GM12872 (cell line): ENCODE measurements around the gene ATF4.

Experiments used
- TF ChIP-seq, protein P1 (sequence below): IDR thresholded peaks from 3 replicates; pipeline ENCODE4 v1.5.1; 2011; ENCODE audit warnings: low read depth, mild to moderate bottlenecking, low read length, moderate library complexity; ENCODE audit not compliant: insufficient read depth

ATF4 gene

DNA sequence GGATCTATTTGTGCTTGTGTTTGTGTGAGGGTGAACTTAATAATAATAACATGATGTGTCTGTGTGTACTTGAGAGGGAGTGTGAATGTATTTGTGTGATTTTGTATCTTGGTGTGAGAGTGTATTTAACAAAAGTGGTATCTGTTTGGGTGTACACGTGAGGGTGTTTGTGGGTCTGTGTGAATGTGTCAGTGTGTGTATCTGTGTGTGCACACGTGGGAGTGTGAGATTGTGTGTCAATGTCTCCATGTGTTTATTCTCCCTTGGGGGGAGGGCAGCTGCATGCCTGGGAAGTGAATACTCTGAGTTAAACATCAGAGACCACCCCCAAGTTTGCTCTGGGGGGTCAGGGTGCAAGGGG, 27.2 kb downstream of the ATF4 start:
- TF ChIP-seq, protein P1, sequence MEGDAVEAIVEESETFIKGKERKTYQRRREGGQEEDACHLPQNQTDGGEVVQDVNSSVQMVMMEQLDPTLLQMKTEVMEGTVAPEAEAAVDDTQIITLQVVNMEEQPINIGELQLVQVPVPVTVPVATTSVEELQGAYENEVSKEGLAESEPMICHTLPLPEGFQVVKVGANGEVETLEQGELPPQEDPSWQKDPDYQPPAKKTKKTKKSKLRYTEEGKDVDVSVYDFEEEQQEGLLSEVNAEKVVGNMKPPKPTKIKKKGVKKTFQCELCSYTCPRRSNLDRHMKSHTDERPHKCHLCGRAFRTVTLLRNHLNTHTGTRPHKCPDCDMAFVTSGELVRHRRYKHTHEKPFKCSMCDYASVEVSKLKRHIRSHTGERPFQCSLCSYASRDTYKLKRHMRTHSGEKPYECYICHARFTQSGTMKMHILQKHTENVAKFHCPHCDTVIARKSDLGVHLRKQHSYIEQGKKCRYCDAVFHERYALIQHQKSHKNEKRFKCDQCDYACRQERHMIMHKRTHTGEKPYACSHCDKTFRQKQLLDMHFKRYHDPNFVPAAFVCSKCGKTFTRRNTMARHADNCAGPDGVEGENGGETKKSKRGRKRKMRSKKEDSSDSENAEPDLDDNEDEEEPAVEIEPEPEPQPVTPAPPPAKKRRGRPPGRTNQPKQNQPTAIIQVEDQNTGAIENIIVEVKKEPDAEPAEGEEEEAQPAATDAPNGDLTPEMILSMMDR: no peak

DNA sequence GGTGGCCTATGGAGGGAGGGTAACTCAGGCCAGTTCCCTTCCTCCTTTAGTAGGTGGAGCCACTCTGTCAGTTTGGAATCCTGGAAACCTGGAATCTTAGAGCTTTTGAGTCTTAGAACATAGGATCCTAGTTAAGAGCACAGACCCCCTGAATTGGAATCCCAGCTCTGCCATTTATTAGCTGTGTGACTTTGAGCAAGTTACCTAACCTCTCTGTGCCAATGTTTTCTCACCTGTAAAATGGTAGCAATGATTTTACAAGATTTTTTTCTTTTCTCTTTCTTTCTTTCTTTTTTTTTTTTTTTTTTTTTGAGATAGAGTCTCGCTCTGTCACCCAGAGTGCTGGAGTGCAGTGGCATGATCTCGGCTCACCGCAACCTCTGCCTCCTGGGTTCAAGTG, 33.1 kb downstream of the ATF4 start:
- TF ChIP-seq, protein P1: no peak

DNA sequence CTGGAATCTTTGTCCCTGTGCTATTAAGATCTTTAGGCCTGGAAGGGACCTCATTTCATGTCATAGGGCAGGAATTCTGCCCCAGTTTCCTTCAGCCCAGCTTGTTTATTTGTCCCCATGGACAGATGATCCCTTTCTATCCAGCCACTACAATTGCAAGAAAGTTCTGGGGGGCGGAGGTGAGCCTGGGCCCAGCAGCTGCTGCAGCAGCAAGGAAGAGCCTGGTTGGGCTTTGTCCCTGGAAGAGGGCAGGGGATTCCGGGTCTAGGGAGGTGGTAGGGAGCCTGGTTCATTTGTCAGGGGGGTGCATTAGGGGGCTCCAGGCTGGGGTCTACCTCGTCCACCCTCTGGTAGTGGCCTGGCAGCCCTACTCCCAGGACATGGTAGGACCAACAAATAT, 33.8 kb downstream of the ATF4 start:
- TF ChIP-seq, protein P1: no peak

DNA sequence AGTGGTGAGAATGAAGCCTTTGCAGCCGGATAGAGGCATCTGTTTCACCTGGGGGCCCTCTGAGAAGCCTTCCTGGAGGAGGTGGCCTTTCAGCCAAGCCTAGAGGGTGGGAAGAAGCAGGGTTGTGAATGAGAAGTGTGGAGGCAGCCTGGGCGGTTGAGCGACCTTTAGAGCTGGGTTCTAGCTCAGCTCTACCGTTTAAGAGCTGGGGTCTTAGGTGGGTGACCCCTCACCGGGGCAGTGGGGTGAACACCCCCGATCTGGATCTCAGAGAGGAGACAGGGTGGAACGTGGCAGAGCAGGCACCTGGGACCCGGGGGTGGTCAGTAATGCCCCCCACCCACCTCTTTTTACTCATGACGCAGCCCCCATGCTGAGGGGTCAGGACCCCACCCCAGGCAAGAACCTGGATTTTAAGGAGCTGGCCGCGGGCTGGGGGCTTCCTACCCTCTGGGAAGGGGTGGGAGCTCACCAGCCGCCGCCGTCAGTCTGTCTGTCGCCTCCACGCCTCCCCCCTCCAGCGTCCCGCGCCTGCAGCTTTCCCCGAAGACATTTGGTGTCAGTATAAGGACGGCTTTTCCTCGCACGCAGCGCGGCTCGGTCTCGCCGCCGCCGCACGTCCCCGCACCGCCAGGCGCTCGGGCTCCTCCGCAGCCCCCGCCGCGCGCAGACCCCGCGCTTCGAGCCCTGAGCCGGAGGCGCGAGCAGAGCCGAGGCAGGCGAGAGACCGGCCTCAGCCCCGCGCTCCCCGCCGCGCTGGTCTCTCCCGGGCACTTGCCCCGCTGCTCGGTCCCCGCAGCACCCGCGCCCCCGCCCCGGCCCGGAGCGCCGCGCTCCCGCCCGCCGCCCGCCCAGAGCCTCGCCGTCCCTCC, 36.8 kb downstream of the ATF4 start:
- TF ChIP-seq, protein P1: no peak

- TF ChIP-seq, protein P1: no peak
Observed at GRCh38 chr22:39558254-39558727, 37.9 kb downstream of the ATF4 start.

- TF ChIP-seq, protein P1: no peak
Observed at GRCh38 chr22:39558950-39559349, 38.6 kb downstream of the ATF4 start.

- TF ChIP-seq, protein P1: peak; percentile 74
Observed at GRCh38 chr22:39559456-39560105, 39.2 kb downstream of the ATF4 start.
